Measurements from ENCODE around the gene TMEM132C. TPM values are rescaled to one million over a fixed set of nuclear protein-coding genes. Genes with fewer than 3 reads are reported as not detected.

TMEM132C gene
- total RNA-seq, 3 donors from 2014 or later (not counting 1 experiment from before 2014, with no cell fraction given) = 0.08 to 0.41 TPM; not detected in 1

DNA sequence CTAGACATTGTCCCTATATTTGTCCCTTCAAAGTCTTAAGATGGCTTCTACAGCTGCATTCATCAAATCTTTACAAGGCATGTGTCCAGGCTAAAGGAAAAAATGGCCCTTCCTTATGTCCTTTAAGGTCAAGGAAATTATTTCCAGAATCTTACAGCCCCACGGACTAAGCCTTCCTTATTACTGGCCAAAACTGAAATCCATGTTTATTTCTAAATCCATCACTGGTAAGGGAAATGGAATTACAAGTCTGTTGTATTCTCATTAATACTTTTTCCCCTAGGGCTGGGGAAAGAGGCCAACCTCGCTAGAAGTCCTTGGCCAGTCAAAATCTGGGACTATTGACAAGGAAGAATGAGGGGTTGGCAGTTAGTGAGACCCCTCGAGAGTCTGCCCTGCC, 252.5 kb downstream of the TMEM132C start:
- no peak for DNase-seq
- Mint-ChIP-seq H3K27ac (no peak overlapping the region), H3K4me3 (no peak overlapping the region), H3K27me3 (ENCODE audit: low read depth in 2 of 2) (peaks cover 0 to 3% of the 10 kb centered on the region in 2 donors), H3K9me3 (no peaks in the 10 kb centered on the region), H3K4me1 (no peaks in the 10 kb centered on the region), H3K36me3 (no peaks in the 10 kb centered on the region)
- TF ChIP-seq, protein P1, sequence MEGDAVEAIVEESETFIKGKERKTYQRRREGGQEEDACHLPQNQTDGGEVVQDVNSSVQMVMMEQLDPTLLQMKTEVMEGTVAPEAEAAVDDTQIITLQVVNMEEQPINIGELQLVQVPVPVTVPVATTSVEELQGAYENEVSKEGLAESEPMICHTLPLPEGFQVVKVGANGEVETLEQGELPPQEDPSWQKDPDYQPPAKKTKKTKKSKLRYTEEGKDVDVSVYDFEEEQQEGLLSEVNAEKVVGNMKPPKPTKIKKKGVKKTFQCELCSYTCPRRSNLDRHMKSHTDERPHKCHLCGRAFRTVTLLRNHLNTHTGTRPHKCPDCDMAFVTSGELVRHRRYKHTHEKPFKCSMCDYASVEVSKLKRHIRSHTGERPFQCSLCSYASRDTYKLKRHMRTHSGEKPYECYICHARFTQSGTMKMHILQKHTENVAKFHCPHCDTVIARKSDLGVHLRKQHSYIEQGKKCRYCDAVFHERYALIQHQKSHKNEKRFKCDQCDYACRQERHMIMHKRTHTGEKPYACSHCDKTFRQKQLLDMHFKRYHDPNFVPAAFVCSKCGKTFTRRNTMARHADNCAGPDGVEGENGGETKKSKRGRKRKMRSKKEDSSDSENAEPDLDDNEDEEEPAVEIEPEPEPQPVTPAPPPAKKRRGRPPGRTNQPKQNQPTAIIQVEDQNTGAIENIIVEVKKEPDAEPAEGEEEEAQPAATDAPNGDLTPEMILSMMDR (IDR thresholded peaks at IDR 0.05) = no peak
- no peak overlapping the region for H3K4me3 ChIP-seq (ENCODE audit: low read length)
- H3K36me3 ChIP-seq (ENCODE audit: control insufficient read depth, insufficient read depth, low read length) = no peaks in the 10 kb centered on the region
- no peaks in the 10 kb centered on the region for H3K27me3 ChIP-seq (ENCODE audit: control insufficient read depth, insufficient read depth, low read length)
- H3K27ac ChIP-seq (ENCODE audit: low read length) = no peak overlapping the region
- no peaks in the 10 kb centered on the region for H3K9me3 ChIP-seq (ENCODE audit: control insufficient read depth, insufficient read depth, low read length)
- H3K4me1 ChIP-seq (ENCODE audit: control insufficient read depth, insufficient read depth, low read length) = no peaks in the 10 kb centered on the region
- ATAC-seq = no peak
- intact Hi-C loops (cut with micrococcal nuclease) = no loop called here
- 49% methylated on average over 2 of the region's 3 CpGs for WGBS (ENCODE audit: insufficient coverage)

DNA sequence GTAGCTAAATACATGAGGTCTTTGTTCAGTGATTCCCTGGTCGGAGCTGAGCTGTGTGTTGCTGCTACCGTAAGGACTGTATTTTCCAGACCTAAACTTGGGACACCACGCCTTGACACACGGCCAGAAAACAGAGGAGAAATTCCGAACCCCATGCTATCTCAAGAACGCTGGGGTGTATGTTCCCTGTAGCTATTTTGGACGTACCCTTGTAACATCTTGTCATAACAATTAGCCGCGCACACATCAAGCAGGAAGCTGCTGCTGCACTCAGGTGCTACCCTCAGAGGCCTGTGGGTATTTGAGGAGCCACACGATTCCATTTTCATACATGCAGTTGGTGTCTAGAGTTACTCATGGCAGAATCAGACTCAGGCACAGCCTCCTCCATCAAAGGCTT, 255.0 kb downstream of the TMEM132C start:
- Histone ChIP-seq H3K4me1 (ENCODE audit: control insufficient read depth, insufficient read depth, low read length) (no peaks in the 10 kb centered on the region), H3K27ac (ENCODE audit: low read length) (no peak overlapping the region), H3K4me3 (ENCODE audit: low read length) (no peak overlapping the region), H3K36me3 (ENCODE audit: control insufficient read depth, insufficient read depth, low read length) (no peaks in the 10 kb centered on the region), H3K9me3 (ENCODE audit: control insufficient read depth, insufficient read depth, low read length) (no peaks in the 10 kb centered on the region), H3K27me3 (ENCODE audit: control insufficient read depth, insufficient read depth, low read length) (no peaks in the 10 kb centered on the region)
- no peaks in the 10 kb centered on the region for H3K9me3 Mint-ChIP-seq
- ATAC-seq (no peak), DNase-seq (no peak)
- no peak overlapping the region for H3K27ac Mint-ChIP-seq
- intact Hi-C loops (cut with micrococcal nuclease) = no loop called here
- H3K36me3 Mint-ChIP-seq = no peaks in the 10 kb centered on the region
- no peak overlapping the region for H3K4me3 Mint-ChIP-seq
- H3K4me1 Mint-ChIP-seq = no peaks in the 10 kb centered on the region
- 91% methylated on average over 10 of the region's 10 CpGs for WGBS (ENCODE audit: insufficient coverage)
- TF ChIP-seq, protein P1 (IDR thresholded peaks at IDR 0.05) = no peak
- H3K27me3 Mint-ChIP-seq (ENCODE audit: low read depth in 2 of 2) = peaks cover 0 to 7% of the 10 kb centered on the region in 2 donors

DNA sequence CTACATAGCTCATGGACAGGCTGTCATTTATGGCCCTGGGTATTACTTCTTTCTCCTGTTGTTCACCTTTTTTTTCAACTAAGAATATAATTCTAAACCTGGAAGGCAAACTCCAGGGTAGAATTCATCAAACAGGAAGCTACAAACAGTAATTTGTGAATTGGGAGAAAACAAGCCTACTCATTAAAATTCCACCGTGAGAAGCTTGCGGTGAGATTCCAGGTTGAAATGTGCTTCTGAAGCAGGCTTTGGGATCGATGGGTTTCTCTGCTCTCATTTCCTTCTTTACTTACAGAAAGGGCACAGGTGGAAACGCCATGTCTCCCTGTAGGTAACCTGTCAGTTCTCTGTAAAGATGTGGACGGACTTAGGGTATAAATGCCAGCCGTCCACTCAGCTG, 257.5 kb downstream of the TMEM132C start:
- no peak overlapping the region for H3K4me3 ChIP-seq (ENCODE audit: low read length)
- no peak overlapping the region for H3K27ac Mint-ChIP-seq
- no peaks in the 10 kb centered on the region for H3K4me1 ChIP-seq (ENCODE audit: control insufficient read depth, insufficient read depth, low read length)
- no peak overlapping the region for H3K27ac ChIP-seq (ENCODE audit: low read length)
- intact Hi-C loops (cut with micrococcal nuclease) = no loop called here
- no peaks in the 10 kb centered on the region for H3K27me3 ChIP-seq (ENCODE audit: control insufficient read depth, insufficient read depth, low read length)
- DNase-seq (no peak), ATAC-seq (no peak)
- peaks cover 0 to 7% of the 10 kb centered on the region in 2 donors for H3K27me3 Mint-ChIP-seq (ENCODE audit: low read depth in 2 of 2)
- no peaks in the 10 kb centered on the region for H3K36me3 ChIP-seq (ENCODE audit: control insufficient read depth, insufficient read depth, low read length)
- WGBS (ENCODE audit: insufficient coverage) = 85% methylated on average over 6 of the region's 6 CpGs
- no peaks in the 10 kb centered on the region for H3K4me1 Mint-ChIP-seq
- no peak overlapping the region for H3K4me3 Mint-ChIP-seq
- no peaks in the 10 kb centered on the region for H3K9me3 Mint-ChIP-seq
- no peaks in the 10 kb centered on the region for H3K9me3 ChIP-seq (ENCODE audit: control insufficient read depth, insufficient read depth, low read length)
- H3K36me3 Mint-ChIP-seq = no peaks in the 10 kb centered on the region
- TF ChIP-seq, protein P1 (IDR thresholded peaks at IDR 0.05) = no peak

DNA sequence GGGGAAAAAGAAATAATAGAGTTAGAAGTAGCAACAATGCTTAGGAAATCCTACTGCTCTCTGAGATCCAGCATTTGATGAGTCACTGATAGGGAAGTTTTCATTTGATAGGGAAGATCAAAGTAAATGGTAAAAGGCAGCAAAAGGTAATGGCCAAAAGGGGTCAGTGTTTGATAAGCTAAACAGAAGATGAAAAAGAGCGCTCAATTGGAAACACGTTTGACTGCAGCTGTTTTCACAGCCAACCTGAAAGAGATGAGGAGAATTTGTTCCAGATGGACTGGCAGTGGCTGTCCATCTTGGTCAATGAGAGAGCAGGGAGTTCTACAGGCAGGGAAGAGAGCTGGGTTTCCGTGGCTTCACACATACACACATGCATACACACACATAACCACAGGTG, 264.2 kb downstream of the TMEM132C start:
- 42% methylated on average over 3 of the region's 3 CpGs for WGBS (ENCODE audit: insufficient coverage)
- H3K4me3 ChIP-seq (ENCODE audit: low read length) = no peak overlapping the region
- peak in 1 of 2 donors; percentile 9 for DNase-seq
- no peak overlapping the region for H3K4me3 Mint-ChIP-seq
- H3K4me1 Mint-ChIP-seq = peaks cover 5 to 12% of the 10 kb centered on the region in 2 donors
- H3K27me3 Mint-ChIP-seq (ENCODE audit: low read depth in 2 of 2) = peaks cover 0 to 8% of the 10 kb centered on the region in 2 donors
- no peaks in the 10 kb centered on the region for H3K9me3 Mint-ChIP-seq
- peak in 1 of 3 donors; percentile 40 for ATAC-seq
- no peaks in the 10 kb centered on the region for H3K36me3 ChIP-seq (ENCODE audit: control insufficient read depth, insufficient read depth, low read length)
- H3K9me3 ChIP-seq (ENCODE audit: control insufficient read depth, insufficient read depth, low read length) = no peaks in the 10 kb centered on the region
- no peaks in the 10 kb centered on the region for H3K4me1 ChIP-seq (ENCODE audit: control insufficient read depth, insufficient read depth, low read length)
- TF ChIP-seq, protein P1 (IDR thresholded peaks at IDR 0.05) = peak; percentile 25
- no peak overlapping the region for H3K27ac ChIP-seq (ENCODE audit: low read length)
- intact Hi-C loops (cut with micrococcal nuclease) = loop anchor here (1.0 to 5.0 kb wide), 2 partner anchors 1380 to 1481 kb away; no protein-coding TSS in a partner anchor
- no peaks in the 10 kb centered on the region for H3K27me3 ChIP-seq (ENCODE audit: control insufficient read depth, insufficient read depth, low read length)
- H3K36me3 Mint-ChIP-seq = no peaks in the 10 kb centered on the region
- H3K27ac Mint-ChIP-seq = no peak overlapping the region

Measured in natural killer cell (primary cell).